T-helper 9 cell (primary cell): ENCODE data around the gene ATP5PB.
A peak's percentile ranks its signal among the peaks of the same experiment; 100 is the strongest.

Experiments used
- DNase-seq: peaks from one replicate; pipeline ENCODE4 v3.0.0-alpha.2; 2020

The ATP5PB gene

DNA sequence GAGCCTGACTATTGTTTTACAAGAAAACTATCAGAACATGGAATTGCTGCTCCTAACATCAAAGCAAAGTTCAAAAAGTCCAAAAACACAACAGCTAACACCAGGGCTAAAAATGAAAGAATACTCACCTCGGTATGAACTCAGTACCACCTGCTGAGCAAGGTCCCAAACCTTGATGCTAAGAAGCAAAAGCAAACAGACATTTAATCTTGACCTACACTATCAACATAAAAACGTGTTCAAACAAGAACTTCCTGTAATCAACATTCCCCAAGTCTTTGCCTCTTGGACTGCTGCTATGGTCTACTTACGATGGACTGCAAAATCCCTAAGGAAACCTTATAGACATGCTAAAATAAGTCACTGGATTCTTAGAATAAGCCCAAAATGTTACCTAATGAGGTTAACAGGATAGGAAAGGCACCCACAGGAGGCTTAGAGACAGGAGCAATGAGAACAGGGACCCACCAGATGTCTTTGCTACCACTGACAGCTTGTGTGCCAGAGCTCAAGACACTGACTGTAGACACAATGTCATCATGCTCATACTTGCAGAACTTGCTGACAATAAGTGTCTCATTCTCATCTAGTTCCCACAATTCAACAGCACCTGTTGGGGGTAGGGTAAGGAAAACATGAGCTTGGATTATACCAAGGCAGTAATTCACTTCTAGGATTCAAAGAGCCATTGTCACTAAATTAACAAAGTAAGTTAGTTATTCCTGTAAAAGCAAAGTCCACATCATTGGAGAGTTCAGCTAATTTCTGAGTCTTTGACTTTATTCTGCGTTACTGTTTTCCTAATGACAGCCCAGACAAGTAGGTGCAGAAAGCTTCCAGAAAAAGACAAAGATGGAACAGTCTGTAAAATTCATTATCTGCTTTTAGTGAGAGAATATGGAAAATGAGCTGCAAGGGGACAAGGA, 2.0 kb upstream of the ATP5PB start:
- no peak for DNase-seq

GRCh38 chr1:111448482-111448917, 764 bp upstream of the ATP5PB start:
- no peak for DNase-seq

DNA sequence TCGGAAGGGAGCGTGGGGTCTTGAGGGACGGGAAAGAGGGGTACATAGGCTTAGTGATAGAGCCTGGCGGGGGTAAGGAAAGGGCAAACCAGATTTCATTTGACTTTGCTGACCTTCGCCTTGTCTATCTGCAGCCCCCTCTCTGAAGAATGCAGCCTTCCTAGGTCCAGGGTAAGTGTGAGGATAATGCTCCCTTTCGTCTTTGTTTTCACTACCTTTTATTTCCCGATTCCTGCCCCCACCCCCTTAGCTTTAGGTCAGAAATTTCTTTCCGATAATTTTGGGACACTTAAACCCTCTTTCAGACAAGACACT, 396 bp downstream of the ATP5PB start:
- no peak for DNase-seq

DNA sequence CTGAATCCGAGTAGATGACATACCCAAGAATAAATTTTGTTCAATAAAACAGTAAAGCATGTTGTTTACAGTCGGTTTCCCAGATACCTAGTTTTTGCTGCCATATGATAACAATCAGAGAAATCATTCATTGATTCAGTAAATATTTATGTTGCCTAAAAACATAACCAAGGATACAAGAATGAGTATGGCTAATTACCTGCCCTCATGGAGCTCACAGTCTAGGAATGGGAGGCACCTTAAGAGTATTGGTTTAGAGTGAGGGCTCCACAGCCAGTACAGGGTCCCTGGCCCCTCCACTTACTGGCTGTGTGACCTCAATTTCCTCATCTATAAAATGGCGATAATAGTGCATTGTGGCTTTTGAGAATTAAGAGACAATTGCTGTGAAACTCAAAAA, 921 bp downstream of the ATP5PB start:
- no peak for DNase-seq

- DNase-seq, result no peak
Observed at GRCh38 chr1:111452581-111452980, 3.3 kb downstream of the ATP5PB start.

- no peak for DNase-seq
Observed at GRCh38 chr1:111453706-111454105, 4.4 kb downstream of the ATP5PB start.

DNA sequence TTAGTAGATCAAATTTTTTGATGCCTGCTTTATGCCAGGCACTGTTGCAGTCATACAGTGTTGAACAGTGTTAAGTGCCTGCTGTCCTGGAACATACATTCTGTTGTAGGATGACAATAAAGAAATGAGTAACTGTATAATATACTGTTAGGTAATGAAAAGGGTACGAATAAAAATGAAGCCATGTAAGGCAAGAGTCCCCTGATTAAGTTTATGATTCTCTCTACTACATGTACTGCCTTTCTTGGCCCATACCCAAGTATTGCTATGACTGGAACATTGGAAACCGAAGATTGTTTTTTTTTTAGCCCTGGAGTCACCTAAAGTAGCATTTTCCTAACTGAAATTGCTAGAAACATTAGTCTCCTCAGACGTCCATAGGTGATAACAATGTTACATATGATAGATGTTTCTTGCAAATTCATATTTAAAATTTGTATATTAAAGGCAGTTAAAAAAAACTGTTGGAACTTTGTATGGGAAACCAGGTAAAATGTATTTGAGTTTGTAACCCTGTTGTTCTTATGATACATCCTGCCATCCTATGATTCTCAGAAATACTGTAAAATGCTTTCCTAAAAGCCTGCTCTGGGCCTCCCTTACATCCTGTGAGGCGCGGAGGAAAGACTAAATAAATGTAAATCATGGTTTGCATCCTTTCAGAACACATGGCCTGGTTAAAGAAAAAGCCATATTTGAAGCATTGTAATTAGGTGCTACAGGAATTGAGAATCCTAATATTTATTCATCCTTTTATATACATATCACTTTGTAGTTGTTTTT, 5.8 kb downstream of the ATP5PB start:
- no peak for DNase-seq

DNA sequence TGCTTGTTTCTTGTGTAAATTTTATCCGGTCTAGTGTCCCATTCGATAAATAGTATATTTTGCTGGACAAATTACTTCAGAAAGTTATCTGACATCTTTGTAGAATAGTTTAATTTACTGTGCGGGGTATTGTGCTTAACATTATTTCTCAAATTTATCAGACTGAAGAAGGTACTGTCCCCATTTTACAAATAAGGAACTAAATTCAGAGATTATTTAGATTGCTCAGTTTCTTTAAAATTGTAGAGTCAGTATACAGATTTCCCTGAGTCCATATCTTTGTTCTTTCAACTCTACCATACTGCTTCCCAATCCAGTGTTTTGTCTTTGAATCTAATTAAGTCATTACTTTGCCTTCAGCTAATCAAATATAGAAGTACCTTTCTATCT, 6.4 kb downstream of the ATP5PB start:
- no peak for DNase-seq

DNA sequence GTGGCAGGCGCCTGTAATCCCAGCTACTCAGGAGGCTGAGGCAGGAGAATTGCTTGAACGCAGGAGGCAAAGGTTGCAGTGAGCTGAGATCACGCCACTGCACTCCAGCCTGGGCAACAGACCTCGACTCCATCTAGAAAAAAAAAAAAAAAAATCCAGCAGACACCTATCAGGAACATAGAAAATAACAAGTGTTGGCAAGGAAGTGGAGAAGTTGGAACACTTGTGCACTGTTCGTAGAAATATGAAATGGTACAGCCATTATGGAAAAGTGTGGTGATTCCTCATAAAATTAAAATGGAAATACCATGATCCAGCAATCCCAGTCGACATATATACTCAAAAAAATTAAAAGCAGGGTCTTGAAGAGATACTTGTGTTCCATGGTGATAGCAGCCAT, 12.5 kb downstream of the ATP5PB start:
- no peak for DNase-seq

GRCh38 chr1:111462370-111463028, 13.2 kb downstream of the ATP5PB start:
- no peak for DNase-seq

- DNase-seq, result no peak
Observed at GRCh38 chr1:111463029-111463683, 13.9 kb downstream of the ATP5PB start.

GRCh38 chr1:111465754-111466153, 16.5 kb downstream of the ATP5PB start:
- no peak for DNase-seq

GRCh38 chr1:111466480-111466879, 17.2 kb downstream of the ATP5PB start:
- DNase-seq, result no peak

DNA sequence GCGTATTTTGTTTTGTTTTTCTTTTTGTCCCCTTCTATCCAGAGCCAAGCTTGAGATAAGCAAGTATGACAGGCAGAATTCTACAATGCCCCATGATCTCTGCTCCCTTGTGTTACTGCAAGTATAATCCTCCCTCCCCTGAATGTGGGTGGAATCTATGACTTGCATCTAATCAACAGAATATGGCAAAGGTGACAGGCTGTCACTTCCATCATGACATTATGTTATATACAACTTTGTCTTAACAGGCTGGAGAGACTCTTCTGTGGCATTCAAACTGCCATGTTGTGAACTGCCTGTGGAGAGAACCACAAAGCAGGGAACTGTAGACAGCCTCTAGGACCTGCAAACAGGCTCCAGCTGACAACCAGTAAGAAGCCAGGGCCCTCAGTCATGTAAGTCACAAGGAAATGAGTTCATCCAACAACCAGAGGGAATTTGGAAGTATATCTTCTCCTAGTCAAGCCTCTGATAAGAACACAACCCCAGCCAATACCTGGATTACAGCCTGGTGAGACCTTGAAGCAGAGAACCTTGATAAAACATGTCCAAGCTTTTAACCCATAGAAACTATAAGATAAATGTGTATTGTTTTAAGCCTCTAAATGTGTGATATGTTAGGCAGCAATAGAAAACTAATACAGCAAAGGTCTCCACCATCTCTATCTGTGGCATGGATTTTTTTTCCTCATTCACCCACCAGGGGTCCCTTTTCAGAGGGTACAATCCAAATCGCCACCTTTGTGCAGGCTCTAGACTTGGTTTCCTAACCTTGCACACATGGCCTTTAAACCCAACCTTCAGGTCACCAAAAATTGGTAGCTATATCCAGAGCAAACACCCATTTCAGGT, 18.8 kb downstream of the ATP5PB start:
- DNase-seq, result no peak

GRCh38 chr1:111468717-111469100, 19.4 kb downstream of the ATP5PB start:
- DNase-seq, result no peak

DNA sequence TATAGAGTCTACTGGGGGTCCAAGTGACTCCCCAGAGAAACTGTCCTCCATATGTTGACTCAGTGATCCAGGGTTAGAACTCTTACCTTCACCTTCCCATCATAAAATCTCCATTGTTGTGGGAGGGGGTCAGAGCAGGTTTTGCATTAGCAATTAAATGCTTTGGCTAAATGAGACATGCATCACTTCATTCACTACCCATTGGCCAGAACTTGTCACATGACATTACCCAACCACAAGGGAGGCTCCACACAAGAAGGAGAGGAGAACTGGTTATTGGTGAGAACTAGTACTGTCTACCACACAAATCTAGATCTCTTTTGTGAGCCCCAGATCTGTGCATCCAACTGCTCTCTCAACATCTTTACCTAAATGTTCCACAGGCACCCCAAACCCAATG, 20.3 kb downstream of the ATP5PB start:
- no peak for DNase-seq

GRCh38 chr1:111470596-111470995, 21.3 kb downstream of the ATP5PB start:
- DNase-seq, result no peak

- DNase-seq, result peak; percentile 55
Observed at GRCh38 chr1:111471012-111471411, 21.7 kb downstream of the ATP5PB start.

DNA sequence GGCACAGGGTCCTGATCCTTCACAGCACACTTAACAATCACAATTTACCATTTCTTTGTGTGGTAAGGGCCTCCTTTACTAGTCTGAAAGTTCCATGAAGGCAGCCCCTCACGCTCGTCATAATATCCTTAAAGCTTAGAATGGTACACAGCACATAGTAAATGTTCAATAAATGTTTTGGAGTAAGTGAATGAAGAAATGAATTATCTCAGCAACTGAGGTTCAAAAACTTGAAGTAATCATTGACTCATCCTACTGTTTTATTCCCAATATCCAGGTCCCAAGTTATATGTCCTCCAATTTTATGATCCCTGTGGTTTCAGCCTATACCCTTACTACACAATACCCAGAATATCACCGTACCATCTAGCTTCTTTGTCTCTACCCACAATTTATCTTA, 22.3 kb downstream of the ATP5PB start:
- DNase-seq, result no peak

- DNase-seq, result no peak
Observed at GRCh38 chr1:111474106-111474505, 24.8 kb downstream of the ATP5PB start.

DNA sequence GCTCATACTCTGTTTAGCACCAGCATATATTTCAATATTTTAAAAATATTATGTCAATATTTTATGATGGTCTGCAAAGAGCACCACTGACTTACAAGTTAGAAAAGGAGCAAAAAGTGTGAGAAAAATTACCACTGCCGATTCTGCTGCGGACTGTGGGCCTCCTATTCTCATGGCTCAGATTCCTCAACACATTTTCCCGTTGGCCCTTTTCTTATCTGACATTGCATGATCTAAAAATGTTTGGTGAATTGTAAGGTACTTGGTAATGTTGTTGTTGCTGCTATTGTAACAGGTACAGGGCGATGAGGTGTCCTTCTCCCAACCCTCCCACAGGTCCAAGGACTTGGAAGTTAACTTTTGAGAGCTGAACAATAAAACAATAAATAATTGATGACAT, 25.3 kb downstream of the ATP5PB start:
- no peak for DNase-seq

DNA sequence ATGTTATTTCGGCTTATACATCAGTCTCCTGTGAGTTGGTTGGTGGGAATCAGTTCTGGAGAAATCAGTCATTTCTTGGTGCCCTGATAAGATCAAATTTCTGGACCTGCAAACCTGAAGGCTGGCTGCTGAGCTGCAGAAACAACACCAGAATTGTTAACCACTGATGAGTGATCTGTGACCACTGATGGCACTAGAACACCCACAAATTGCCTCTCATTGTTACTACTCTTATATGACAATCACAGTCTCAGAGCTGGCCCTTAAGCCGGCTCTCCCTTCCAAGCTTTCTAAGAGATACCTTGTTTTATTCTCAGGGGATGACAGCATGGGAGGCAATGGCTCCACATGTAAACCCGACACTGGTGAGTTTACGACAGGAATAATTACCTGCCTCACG, 26.4 kb downstream of the ATP5PB start:
- no peak for DNase-seq
